NCI-H146 (cell line): ENCODE results near the gene CCDC97.

Source experiments
- DNase-seq: peaks from one replicate; lab custom pipeline; 2025; lab: John Stamatoyannopoulos, UW

Gene CCDC97

GRCh38 chr19:41320185-41320518, 10.2 kb downstream of the CCDC97 start:
- no peak for DNase-seq

GRCh38 chr19:41320568-41320967, 10.6 kb downstream of the CCDC97 start:
- no peak for DNase-seq

GRCh38 chr19:41321204-41321599, 11.2 kb downstream of the CCDC97 start:
- DNase-seq = no peak

GRCh38 chr19:41321600-41322270, 11.8 kb downstream of the CCDC97 start:
- DNase-seq = peak; percentile 54

GRCh38 chr19:41322451-41322850, 12.5 kb downstream of the CCDC97 start:
- DNase-seq = no peak

GRCh38 chr19:41323023-41323422, 13.1 kb downstream of the CCDC97 start:
- DNase-seq = no peak

GRCh38 chr19:41323430-41324125, 13.6 kb downstream of the CCDC97 start:
- no peak for DNase-seq

- DNase-seq = no peak
Observed at GRCh38 chr19:41324231-41324702, 14.3 kb downstream of the CCDC97 start.

GRCh38 chr19:41324921-41325639, 15.1 kb downstream of the CCDC97 start:
- DNase-seq = peak; percentile 36

- DNase-seq = no peak
Observed at GRCh38 chr19:41325640-41325946, 15.6 kb downstream of the CCDC97 start.

GRCh38 chr19:41325947-41326706, 16.2 kb downstream of the CCDC97 start:
- peak; percentile 71 for DNase-seq

GRCh38 chr19:41327076-41327575, 17.2 kb downstream of the CCDC97 start:
- DNase-seq = no peak

GRCh38 chr19:41327576-41328156, 17.7 kb downstream of the CCDC97 start:
- DNase-seq = peak; percentile 34

- DNase-seq = no peak
Observed at GRCh38 chr19:41328157-41328841, 18.3 kb downstream of the CCDC97 start.

GRCh38 chr19:41328842-41329225, 18.9 kb downstream of the CCDC97 start:
- DNase-seq = no peak

GRCh38 chr19:41330481-41330880, 20.5 kb downstream of the CCDC97 start:
- no peak for DNase-seq

- peak; percentile 17 for DNase-seq
Observed at GRCh38 chr19:41330946-41331678, 21.1 kb downstream of the CCDC97 start.

- DNase-seq = no peak
Observed at GRCh38 chr19:41332000-41332399, 22.0 kb downstream of the CCDC97 start.

GRCh38 chr19:41332468-41332867, 22.5 kb downstream of the CCDC97 start:
- no peak for DNase-seq

- DNase-seq = no peak
Observed at GRCh38 chr19:41334793-41335192, 24.8 kb downstream of the CCDC97 start.

- no peak for DNase-seq
Observed at GRCh38 chr19:41335467-41335866, 25.5 kb downstream of the CCDC97 start.
